ENCODE data around the gene JARID2. TPM values are rescaled to one million over a fixed set of nuclear protein-coding genes. Genes with fewer than 3 reads are reported as not detected.

The JARID2 gene
- total and polyA plus RNA-seq, 2 of the 4 experiments (the other 2 are of a cell fraction): 9.6 to 12.9 TPM

- H3K4me3 ChIP-seq (ENCODE audit: insufficient read depth, low read depth, low read length): no peak overlapping the region
- dilution Hi-C loops (cut with HindIII; ENCODE audit: low sequenced_read_pairs, unreplicated experiment) (no loop called here), in situ Hi-C loops (cut with MboI; ENCODE audit: low sequenced_read_pairs) (no loop called here), intact Hi-C loops (cut with micrococcal nuclease) (no loop called here)
- H2BK15ac ChIP-seq (ENCODE audit: low read depth, low read length): no peak overlapping the region
- no peak overlapping the region for H2AK9ac ChIP-seq (replicated peaks; ENCODE audit: low read depth, low read length, poor library complexity)
- H3K14ac ChIP-seq (replicated peaks; ENCODE audit: low read depth, low read length): no peak overlapping the region
- no peak overlapping the region for H3K18ac ChIP-seq (ENCODE audit: low read depth, low read length)
- CTCF ChIA-PET: no interaction called here
- no peak overlapping the region for H2AK5ac ChIP-seq (ENCODE audit: low read depth, low read length)
- no peaks in the 10 kb centered on the region for H3K36me3 ChIP-seq (ENCODE audit: control insufficient read depth, insufficient read depth, low read length)
- H3K9me3 ChIP-seq (ENCODE audit: control insufficient read depth, insufficient read depth, low read length): no peaks in the 10 kb centered on the region
- no TSS peak for BruUV-seq (replicated peaks)
- peaks cover 27% of the 10 kb centered on the region for H3K9me1 ChIP-seq (ENCODE audit: insufficient read depth, low read length)
- no peak overlapping the region for H3K4me2 ChIP-seq (ENCODE audit: low read depth, low read length)
- H4K5ac ChIP-seq (ENCODE audit: low read depth, low read length): no peak overlapping the region
- POLR2A ChIA-PET (ENCODE audit: unreplicated experiment): no interaction called here
- H3K23ac ChIP-seq (ENCODE audit: low read depth, low read length): peak overlapping the region; percentile 11; the same call in 1 of the 2 replicates
- H4K20me1 ChIP-seq (ENCODE audit: insufficient read depth, low read length): peaks cover 95% of the 10 kb centered on the region
- H3K27ac ChIP-seq (ENCODE audit: insufficient read depth, low read length): no peak overlapping the region
- ATAC-seq (ENCODE audit: low read depth) (no peak), DNase-seq (no peak)
- no peak overlapping the region for H3K56ac ChIP-seq (ENCODE audit: extremely low read depth, insufficient read depth, low read length)
- 88% methylated on average over 1 of the region's 3 CpGs; no CpG with 5 or more reads in 1 of the 2 experiments for WGBS, 2 experiments (ENCODE audit: extremely low coverage in 2 of 2, insufficient read length in 1 of 2)
- peaks cover 38 to 88% of the 10 kb centered on the region in 2 experiments for H3K79me1 ChIP-seq (ENCODE audit: low read depth in 1 of 2, low read length in 2 of 2)
- H2BK120ac ChIP-seq (ENCODE audit: low read depth, low read length): no peak overlapping the region
- H3K4me1 ChIP-seq (ENCODE audit: control insufficient read depth, insufficient read depth, low read length): peaks cover 22% of the 10 kb centered on the region
- H4K91ac ChIP-seq (ENCODE audit: insufficient read depth, low read depth, low read length): no peak overlapping the region
- H4K8ac ChIP-seq (ENCODE audit: low read depth in 2 of 2, low read length in 2 of 2): no peak overlapping the region
- H3K9ac ChIP-seq (ENCODE audit: low read depth, low read length): no peak overlapping the region
- H2BK5ac ChIP-seq (ENCODE audit: low read depth, low read length, poor library complexity, severe bottlenecking): no peak overlapping the region
- no peak overlapping the region for H2BK20ac ChIP-seq (ENCODE audit: low read depth, low read length)
- no peak overlapping the region for H2AFZ ChIP-seq (replicated peaks; ENCODE audit: low read length, poor library complexity)
- H3K27me3 ChIP-seq (ENCODE audit: control insufficient read depth, insufficient read depth, low read length): no peaks in the 10 kb centered on the region
- no peak overlapping the region for H3K4ac ChIP-seq (ENCODE audit: low read depth, low read length)
- TF ChIP-seq POLR2A (IDR thresholded peaks at IDR 0.05; ENCODE audit: low read depth, low read length): no peak
- no peak for TF ChIP-seq CEBPB (IDR thresholded peaks at IDR 0.05; ENCODE audit: low read depth, low read length)
- no peak for TF ChIP-seq BHLHE40 (IDR thresholded peaks at IDR 0.05; ENCODE audit: low read depth, low read length)
- TF ChIP-seq SMC3 (IDR thresholded peaks at IDR 0.05; ENCODE audit: low read depth, low read length): no peak
- no peak for TF ChIP-seq MXI1 (IDR thresholded peaks at IDR 0.05; ENCODE audit: borderline replicate concordance, low read depth, low read length)
- no peak for TF ChIP-seq CTCF (conservative IDR thresholded peaks at IDR 0.05; ENCODE audit: low read depth, low read length)
Observed at GRCh38 chr6:15361197-15361596, 115.3 kb downstream of the JARID2 start.
